LNCaP clone FGC (cell line): ENCODE data around the gene ZNF248.

Experiments used
- DNase-seq: peaks from one replicate; pipeline ENCODE4 v3.0.0-alpha.2; 2011; ENCODE audit warnings: low read depth
- H3K4me3 ChIP-seq: 2 replicates; pipeline ENCODE4 v1.5.1; 2011; ENCODE audit warnings: mild to moderate bottlenecking, low read depth, low read length, control low read depth
- CTCF ChIP-seq: IDR thresholded peaks from 2 replicates; pipeline ENCODE4 v1.5.1; 2012; ENCODE audit warnings: mild to moderate bottlenecking; ENCODE audit not compliant: control insufficient read depth, insufficient read depth; ENCODE audit errors: extremely low read depth

ZNF248 gene

GRCh38 chr10:37737336-37737735, 120.1 kb downstream of the ZNF248 start:
- TF ChIP-seq CTCF, result no peak
- no peak for DNase-seq
- no peak overlapping the region for H3K4me3 ChIP-seq

GRCh38 chr10:37736120-37736519, 121.3 kb downstream of the ZNF248 start:
- H3K4me3 ChIP-seq, result no peak overlapping the region
- DNase-seq, result no peak
- TF ChIP-seq CTCF, result no peak

- no peak for TF ChIP-seq CTCF
- H3K4me3 ChIP-seq, result no peak overlapping the region
- peak; percentile 31 for DNase-seq
Measured at GRCh38 chr10:37734971-37735370, 122.4 kb downstream of the ZNF248 start.
